GM23248 (cell line): ENCODE data around the gene JHY.

ENCODE experiments used
- EZH2 ChIP-seq: fragments of 200-600 bp; sonication (generic); IDR thresholded peaks from 2 replicates; pipeline ENCODE4 v1.6.1; 2018; ENCODE audit warnings: antibody characterized with exemption, mild to moderate bottlenecking; ENCODE audit not compliant: insufficient read depth, poor library complexity, severe bottlenecking
- EZH2phosphoT487 ChIP-seq: fragments of 200-600 bp; sonication (generic); IDR thresholded peaks from 2 replicates; pipeline ENCODE4 v1.6.1; 2018; ENCODE audit warnings: antibody characterized with exemption, moderate library complexity, mild to moderate bottlenecking, low read depth; ENCODE audit not compliant: insufficient read depth

GRCh38 chr11:122862091-122862490 is 20.5 kb upstream of the JHY start:
- TF ChIP-seq EZH2phosphoT487 (no peak), EZH2 (no peak)
